Epithelial cell of esophagus (primary cell): ENCODE results near the gene STK11.
"Not testable (repeated sequence)": the region's sequence is repeated elsewhere in the genome, so short reads cannot be mapped to it uniquely, and the experiment has no call there.

Source experiments
- DNase-seq: peaks from one replicate; pipeline ENCODE4 v3.0.0; 2010; ENCODE audit warnings: low read depth
- H3K4me3 ChIP-seq: 2 replicates; pipeline ENCODE4 v1.5.1; 2011; ENCODE audit warnings: mild to moderate bottlenecking, low read length, control low read depth
- CTCF ChIP-seq: IDR thresholded peaks from 2 replicates; pipeline ENCODE4 v1.5.1; 2011; ENCODE audit warnings: low read depth, mild to moderate bottlenecking, low read length, control low read depth, inconsistent platforms; ENCODE audit not compliant: insufficient read depth; ENCODE audit errors: missing control alignments

STK11 gene

GRCh38 chr19:1199531-1199930, 6.0 kb upstream of the STK11 start:
- H3K4me3 ChIP-seq, result no peak overlapping the region
- TF ChIP-seq CTCF, result no peak
- no peak for DNase-seq

GRCh38 chr19:1200614-1201013, 5.0 kb upstream of the STK11 start:
- H3K4me3 ChIP-seq, DNase-seq: not testable (repeated sequence)

GRCh38 chr19:1206150-1206863, 729 bp downstream of the STK11 start:
- TF ChIP-seq CTCF, result no peak
- no peak for DNase-seq
- H3K4me3 ChIP-seq, result peak overlapping the region; percentile 73

- no peak for TF ChIP-seq CTCF
- peak; percentile 47 for DNase-seq
- H3K4me3 ChIP-seq, result peak overlapping the region; percentile 73
Measured at GRCh38 chr19:1206864-1207450, 1.4 kb downstream of the STK11 start.

GRCh38 chr19:1208830-1209229, 3.3 kb downstream of the STK11 start:
- DNase-seq, result peak; percentile 97
- H3K4me3 ChIP-seq, result peak overlapping the region; percentile 24

GRCh38 chr19:1210227-1210538, 4.6 kb downstream of the STK11 start:
- DNase-seq, result no peak
- no peak for TF ChIP-seq CTCF
- H3K4me3 ChIP-seq, result peak overlapping the region; percentile 7

GRCh38 chr19:1211494-1212234, 6.1 kb downstream of the STK11 start:
- TF ChIP-seq CTCF, result no peak
- no peak overlapping the region for H3K4me3 ChIP-seq
- peak; percentile 73 for DNase-seq
